Stimulated activated CD4-positive, alpha-beta T cell treated with anti-CD3 and anti-CD28 coated beads, TNF-alpha, amount 100 ng/mL, for 1 hour (primary cell): ENCODE data around the gene WDTC1.
"Not testable (repeated sequence)": the region's sequence is repeated elsewhere in the genome, so short reads cannot be mapped to it uniquely, and the experiment has no call there.

Experiments used
- DNase-seq, 3 donors: peaks; one replicate each; pipeline ENCODE4 v3.0.0-alpha.2; 2020; ENCODE audit warnings: low read depth in 3 of 3, low spot score in 1 of 3

The WDTC1 gene

GRCh38 chr1:27234049-27234882 lies at the start of gene WDTC1:
Gene WDTC1 (plus strand): TSS chr1:27234632. CDS start chr1:27261055, 26,423 bp downstream.
- DNase-seq: peak; percentile 96 to 99 (median 97)

- not testable (repeated sequence) for DNase-seq
Observed at GRCh38 chr1:27184665-27185064, 49.8 kb upstream of the WDTC1 start.

- DNase-seq: no peak
Observed at GRCh38 chr1:27192039-27192529, 42.3 kb upstream of the WDTC1 start.

GRCh38 chr1:27193194-27193593 lies 41.2 kb upstream of the WDTC1 start:
- no peak for DNase-seq

GRCh38 chr1:27201295-27201694 lies 33.1 kb upstream of the WDTC1 start:
- no peak for DNase-seq

GRCh38 chr1:27203946-27204345 lies 30.5 kb upstream of the WDTC1 start:
- DNase-seq: no peak

GRCh38 chr1:27207238-27207637 lies 27.2 kb upstream of the WDTC1 start:
- DNase-seq: not testable (repeated sequence)

- not testable (repeated sequence) for DNase-seq
Observed at GRCh38 chr1:27208143-27208850, 26.1 kb upstream of the WDTC1 start.

- no peak for DNase-seq
Observed at GRCh38 chr1:27216466-27216865, 18.0 kb upstream of the WDTC1 start.

- no peak for DNase-seq
Observed at GRCh38 chr1:27217401-27217800, 17.0 kb upstream of the WDTC1 start.

GRCh38 chr1:27218736-27219135 lies 15.7 kb upstream of the WDTC1 start:
- no peak for DNase-seq

- no peak for DNase-seq
Observed at GRCh38 chr1:27220096-27220495, 14.3 kb upstream of the WDTC1 start.

GRCh38 chr1:27220702-27221497 lies 13.5 kb upstream of the WDTC1 start:
- not testable (repeated sequence) for DNase-seq

GRCh38 chr1:27225621-27226020 lies 8.8 kb upstream of the WDTC1 start:
- DNase-seq: no peak

GRCh38 chr1:27227765-27228164 lies 6.7 kb upstream of the WDTC1 start:
- DNase-seq: no peak

- no peak for DNase-seq
Observed at GRCh38 chr1:27233667-27234048, 774 bp upstream of the WDTC1 start.

GRCh38 chr1:27235827-27236226 lies 1.4 kb downstream of the WDTC1 start:
- no peak for DNase-seq

- DNase-seq: no peak
Observed at GRCh38 chr1:27237112-27237511, 2.7 kb downstream of the WDTC1 start.

- no peak for DNase-seq
Observed at GRCh38 chr1:27238032-27238431, 3.6 kb downstream of the WDTC1 start.

GRCh38 chr1:27241677-27242076 lies 7.2 kb downstream of the WDTC1 start:
- DNase-seq: no peak

GRCh38 chr1:27243665-27244064 lies 9.2 kb downstream of the WDTC1 start:
- not testable (repeated sequence) for DNase-seq
